ENCODE results near the gene KAZN. TPM values are rescaled to one million over a fixed set of nuclear protein-coding genes. Genes with fewer than 3 reads are reported as not detected.

The KAZN gene
- total and polyA plus RNA-seq, 2 of the 8 experiments (the other 6 are each of a cell fraction or from before 2014, with no cell fraction given): 3.7 to 11.8 TPM

DNA sequence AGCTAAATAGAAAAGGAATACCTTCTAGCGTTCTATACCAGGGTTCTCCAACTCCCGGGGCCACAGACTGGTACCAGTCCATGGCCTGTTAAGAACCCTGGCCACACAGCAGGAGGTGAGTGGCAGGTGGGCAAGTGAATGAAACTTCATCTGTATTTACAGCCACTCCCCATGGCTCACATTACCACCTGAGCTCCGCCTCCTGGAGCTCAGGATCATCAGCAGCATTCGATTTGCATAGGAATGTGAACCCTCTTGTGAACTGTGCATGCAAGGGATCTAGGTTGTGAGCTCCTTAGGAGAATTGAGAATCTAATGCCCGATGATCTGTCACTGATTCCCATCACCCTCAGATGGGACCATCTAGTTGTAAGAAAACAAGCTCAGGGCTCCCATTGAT is 107.3 kb downstream of the KAZN start:
- WGBS, 2 experiments (ENCODE audit: extremely low coverage in 1 of 2, insufficient coverage in 1 of 2, insufficient read length in 1 of 2, insufficient replicate concordance in 2 of 2, low coverage in 1 of 2, low lambda C conversion rate in 2 of 2, missing lambda C conversion rate in 1 of 2): 90% methylated on average over 5 of the region's 5 CpGs; no CpG with 5 or more reads in 1 of the 2 experiments
- FAIRE-seq: no peak

More for the DNA sequence above, 107.3 kb downstream of the KAZN start:
- Histone ChIP-seq H3K79me2 (ENCODE audit: control insufficient read depth in 1 of 2, insufficient read depth in 2 of 2, low read length in 2 of 2) (no peaks in the 10 kb centered on the region), H4K5ac (ENCODE audit: insufficient read length, low read depth, low read length) (no peak overlapping the region), H3K4me1 (replicated peaks in 1 of 4; ENCODE audit: control insufficient read depth in 3 of 4, insufficient read depth in 4 of 4, low read length in 3 of 4) (no peaks in the 10 kb centered on the region), H3K9ac (replicated peaks in 1 of 4; ENCODE audit: extremely low read depth in 1 of 4, low read depth in 3 of 4, low read length in 3 of 4) (no peak overlapping the region), H3K23me2 (ENCODE audit: low read depth, low read length) (no peaks in the 10 kb centered on the region), H2BK120ac (replicated peaks; ENCODE audit: low read depth, low read length) (no peak overlapping the region), H2AK5ac (ENCODE audit: low read depth, low read length) (no peak overlapping the region), H3K79me1 (ENCODE audit: low read depth, low read length) (no peaks in the 10 kb centered on the region), H3K4ac (replicated peaks; ENCODE audit: insufficient read length, low read depth, low read length) (no peak overlapping the region), H4K91ac (replicated peaks; ENCODE audit: insufficient read length, low read length) (no peak overlapping the region), H2BK12ac (ENCODE audit: low read depth, low read length) (no peak overlapping the region), H2BK20ac (ENCODE audit: low read length) (no peak overlapping the region), H3K23ac (ENCODE audit: insufficient read length) (no peak overlapping the region), H4K8ac (ENCODE audit: extremely low read depth, insufficient read depth, low read length) (no peak overlapping the region), H3K27ac (ENCODE audit: low read depth, low read length) (no peak overlapping the region), H2BK5ac (ENCODE audit: low read depth, low read length) (no peak overlapping the region), H3K4me3 (ENCODE audit: extremely low read depth in 1 of 4, insufficient read depth in 2 of 4, low read depth in 3 of 4, low read length in 4 of 4) (no peak overlapping the region), H3K27me3 (replicated peaks in 1 of 4; ENCODE audit: control insufficient read depth in 3 of 4, extremely low read depth in 1 of 4, insufficient read depth in 3 of 4, low read length in 3 of 4) (no peaks in the 10 kb centered on the region; a peak in 1 of 7 replicates), H3K18ac (ENCODE audit: extremely low read depth, low read length) (no peak overlapping the region), H3K36me3 (ENCODE audit: control insufficient read depth in 2 of 4, insufficient read depth in 4 of 4, low read length in 3 of 4) (no peaks in the 10 kb centered on the region; a peak in 1 of 8 replicates), H4K20me1 (replicated peaks in 1 of 2; ENCODE audit: control insufficient read depth in 1 of 2, insufficient read depth in 2 of 2, low read length in 2 of 2) (no peaks in the 10 kb centered on the region), H3K56ac (replicated peaks; ENCODE audit: insufficient read length, low read depth, low read length) (no peak overlapping the region), H2BK15ac (ENCODE audit: low read length) (no peak overlapping the region), H2AFZ (ENCODE audit: low read length) (no peak overlapping the region), H3K14ac (ENCODE audit: insufficient read length) (no peak overlapping the region), H3K9me3 (ENCODE audit: insufficient read depth in 2 of 2, low read depth in 1 of 2, low read length in 1 of 2) (peaks cover 19 to 28% of the 10 kb centered on the region in 2 experiments), H3K4me2 (ENCODE audit: insufficient read depth in 1 of 2, low read depth in 2 of 2, low read length in 2 of 2) (no peak overlapping the region)
- ChIA-PET POLR2A (ENCODE audit: partially characterized antibody) (no interaction called here), CTCF (ENCODE audit: partially characterized antibody) (no interaction called here)
- DNase-seq (ENCODE audit: low read depth in 1 of 2, low spot score in 2 of 2): no peak
- no peak for TF ChIP-seq FOSL1 (IDR thresholded peaks at IDR 0.05; ENCODE audit: insufficient read depth, low read depth, low read length)
- no peak for TF ChIP-seq TAF1 (IDR thresholded peaks at IDR 0.05; ENCODE audit: low read depth, low read length)
- TF ChIP-seq, protein P1, sequence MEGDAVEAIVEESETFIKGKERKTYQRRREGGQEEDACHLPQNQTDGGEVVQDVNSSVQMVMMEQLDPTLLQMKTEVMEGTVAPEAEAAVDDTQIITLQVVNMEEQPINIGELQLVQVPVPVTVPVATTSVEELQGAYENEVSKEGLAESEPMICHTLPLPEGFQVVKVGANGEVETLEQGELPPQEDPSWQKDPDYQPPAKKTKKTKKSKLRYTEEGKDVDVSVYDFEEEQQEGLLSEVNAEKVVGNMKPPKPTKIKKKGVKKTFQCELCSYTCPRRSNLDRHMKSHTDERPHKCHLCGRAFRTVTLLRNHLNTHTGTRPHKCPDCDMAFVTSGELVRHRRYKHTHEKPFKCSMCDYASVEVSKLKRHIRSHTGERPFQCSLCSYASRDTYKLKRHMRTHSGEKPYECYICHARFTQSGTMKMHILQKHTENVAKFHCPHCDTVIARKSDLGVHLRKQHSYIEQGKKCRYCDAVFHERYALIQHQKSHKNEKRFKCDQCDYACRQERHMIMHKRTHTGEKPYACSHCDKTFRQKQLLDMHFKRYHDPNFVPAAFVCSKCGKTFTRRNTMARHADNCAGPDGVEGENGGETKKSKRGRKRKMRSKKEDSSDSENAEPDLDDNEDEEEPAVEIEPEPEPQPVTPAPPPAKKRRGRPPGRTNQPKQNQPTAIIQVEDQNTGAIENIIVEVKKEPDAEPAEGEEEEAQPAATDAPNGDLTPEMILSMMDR (IDR thresholded peaks at IDR 0.05; ENCODE audit: control extremely low read depth in 1 of 3, insufficient read depth in 1 of 3, low read depth in 1 of 3, low read length in 3 of 3): no peak
- TF ChIP-seq BRCA1 (IDR thresholded peaks at IDR 0.05; ENCODE audit: low read depth, low read length): no peak
- TF ChIP-seq NRF1 (IDR thresholded peaks at IDR 0.05; ENCODE audit: low read depth, low read length): no peak
- TF ChIP-seq NANOG (IDR thresholded peaks at IDR 0.05; ENCODE audit: insufficient read depth, low read depth, low read length, poor library complexity, severe bottlenecking): no peak
- no peak for TF ChIP-seq CTBP2 (IDR thresholded peaks at IDR 0.05; ENCODE audit: borderline replicate concordance, insufficient read depth, insufficient read length, low read length)
- no peak for TF ChIP-seq KDM4A (IDR thresholded peaks at IDR 0.05; ENCODE audit: low read depth, low read length, severe bottlenecking)
